ENCODE results near the gene TEX14. TPM values are rescaled to one million over a fixed set of nuclear protein-coding genes. Genes with fewer than 3 reads are reported as not detected.

The TEX14 gene
- polyA plus RNA-seq, 1 donor = 0.33 TPM

DNA sequence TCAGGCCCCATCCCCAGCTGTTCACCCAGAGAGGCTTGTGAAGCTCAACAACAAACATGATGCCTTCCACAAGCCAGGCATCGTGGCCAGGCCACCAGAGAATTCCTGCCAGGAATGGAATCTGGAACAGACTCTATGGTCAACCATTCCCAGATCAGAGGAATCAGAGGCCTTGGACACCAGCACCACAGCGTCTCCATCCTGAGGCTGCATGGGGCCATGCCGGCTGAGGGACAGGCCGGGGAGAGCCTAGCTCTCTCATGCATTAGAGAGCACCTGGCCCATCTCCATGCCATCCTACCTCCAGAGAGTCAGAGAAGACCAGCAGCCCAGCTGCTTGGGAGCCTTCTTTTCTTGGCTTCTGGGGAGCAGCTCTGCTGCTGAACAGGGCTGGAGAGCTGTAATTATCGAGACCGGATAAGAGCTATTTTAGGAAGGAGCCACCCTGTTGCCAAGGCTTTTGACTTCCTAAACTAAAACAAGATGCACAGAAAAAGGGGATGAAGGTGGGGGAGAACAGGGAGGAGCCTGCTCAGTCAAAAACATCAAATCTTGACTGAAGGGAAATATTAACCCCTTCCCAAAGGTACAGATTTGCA lies 152.9 kb downstream of the TEX14 start:
- no CpG with 5 or more reads among the region's 6 CpGs for WGBS (ENCODE audit: insufficient coverage, low lambda C conversion rate)
- Histone ChIP-seq H3K27me3 (ENCODE audit: control insufficient read depth, insufficient read depth, low read length) (peaks cover 24% of the 10 kb centered on the region), H3K27ac (ENCODE audit: low read length) (no peak overlapping the region), H3K9me3 (ENCODE audit: control insufficient read depth, low read depth, low read length) (no peaks in the 10 kb centered on the region), H3K36me3 (ENCODE audit: control insufficient read depth, insufficient read depth, low read length) (no peaks in the 10 kb centered on the region), H3K4me3 (ENCODE audit: low read length) (no peak overlapping the region), H3K4me1 (ENCODE audit: control insufficient read depth, insufficient read depth, low read length) (no peaks in the 10 kb centered on the region)
- DNase-seq = no peak

DNA sequence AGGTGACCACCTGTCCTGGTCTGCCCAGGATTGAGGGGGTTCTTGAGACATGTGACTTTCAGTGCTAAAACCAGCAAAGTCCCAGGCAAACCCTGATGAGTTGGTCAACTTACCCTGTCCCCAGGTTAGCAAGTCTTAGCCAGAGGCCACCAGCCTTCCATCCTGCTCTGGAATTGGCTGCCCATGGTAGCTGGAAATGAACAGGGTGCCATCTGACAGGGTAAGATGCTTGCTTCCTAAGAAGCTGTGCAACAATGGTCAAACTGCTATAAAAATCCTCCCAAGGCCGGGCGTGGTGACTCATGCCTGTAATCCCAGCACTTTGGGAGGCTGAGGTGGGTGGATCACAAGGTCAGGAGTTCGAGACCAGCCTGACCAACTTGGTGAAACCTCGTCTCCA lies 154.6 kb downstream of the TEX14 start:
- no CpG with 5 or more reads among the region's 4 CpGs for WGBS (ENCODE audit: insufficient coverage, low lambda C conversion rate)

DNA sequence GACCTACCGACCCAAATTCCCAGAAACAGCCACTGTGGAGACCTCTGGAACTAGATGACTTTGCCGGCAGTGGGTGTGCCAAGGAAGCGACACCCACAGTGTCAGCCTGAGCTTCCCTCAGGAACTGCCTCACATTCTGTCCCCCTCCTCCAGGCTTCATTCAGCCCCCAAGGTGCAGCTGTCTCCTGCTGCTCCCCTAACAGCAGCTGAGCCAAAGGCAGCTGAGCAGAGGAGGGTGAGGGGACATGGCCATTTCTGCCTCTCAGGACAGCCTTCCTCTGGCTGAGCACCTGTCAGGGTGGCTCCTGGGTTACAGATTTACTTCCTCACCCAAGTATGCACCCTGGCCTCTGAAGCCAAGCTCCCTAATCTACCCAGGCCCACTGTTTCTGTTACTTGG lies 155.3 kb downstream of the TEX14 start:
- Histone ChIP-seq H3K36me3 (ENCODE audit: control insufficient read depth, insufficient read depth, low read length) (no peaks in the 10 kb centered on the region), H3K4me1 (ENCODE audit: control insufficient read depth, insufficient read depth, low read length) (no peaks in the 10 kb centered on the region), H3K27ac (ENCODE audit: low read length) (no peak overlapping the region), H3K9me3 (ENCODE audit: control insufficient read depth, low read depth, low read length) (no peaks in the 10 kb centered on the region), H3K4me3 (ENCODE audit: low read length) (no peak overlapping the region), H3K27me3 (ENCODE audit: control insufficient read depth, insufficient read depth, low read length) (peaks cover 40% of the 10 kb centered on the region)
- no CpG with 5 or more reads among the region's 3 CpGs for whole genome bisulfite sequencing (ENCODE audit: insufficient coverage, low lambda C conversion rate)
- no peak for DNase-seq

More for the DNA sequence above, 154.6 kb downstream of the TEX14 start:
- Histone ChIP-seq H3K27me3 (ENCODE audit: control insufficient read depth, insufficient read depth, low read length) (peaks cover 37% of the 10 kb centered on the region), H3K4me1 (ENCODE audit: control insufficient read depth, insufficient read depth, low read length) (no peaks in the 10 kb centered on the region), H3K9me3 (ENCODE audit: control insufficient read depth, low read depth, low read length) (no peaks in the 10 kb centered on the region), H3K4me3 (ENCODE audit: low read length) (no peak overlapping the region), H3K36me3 (ENCODE audit: control insufficient read depth, insufficient read depth, low read length) (no peaks in the 10 kb centered on the region), H3K27ac (ENCODE audit: low read length) (no peak overlapping the region)
- no peak for DNase-seq

DNA sequence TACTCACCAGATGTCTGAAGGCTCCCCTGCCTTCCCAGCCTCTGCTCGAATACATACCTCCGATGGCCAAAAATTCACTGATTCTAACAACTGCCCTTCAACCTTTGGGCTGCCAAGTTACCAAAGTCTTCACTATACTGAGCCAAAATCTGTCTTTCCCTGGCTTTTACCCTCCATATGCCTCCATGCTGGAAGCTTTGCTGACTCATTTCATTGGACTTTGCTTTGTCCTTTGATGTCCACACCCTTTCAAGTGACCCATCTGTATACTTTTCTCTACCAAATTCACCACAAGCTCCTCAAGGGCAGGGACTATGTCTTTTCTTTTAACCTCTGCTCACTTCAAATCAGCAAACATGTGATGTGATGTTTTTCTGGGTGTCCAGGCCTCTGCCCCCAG lies 156.4 kb downstream of the TEX14 start:
- peaks cover 51% of the 10 kb centered on the region for H3K27me3 ChIP-seq (ENCODE audit: control insufficient read depth, insufficient read depth, low read length)
- H3K4me1 ChIP-seq (ENCODE audit: control insufficient read depth, insufficient read depth, low read length) = no peaks in the 10 kb centered on the region
- no peak overlapping the region for H3K27ac ChIP-seq (ENCODE audit: low read length)
- no peaks in the 10 kb centered on the region for H3K36me3 ChIP-seq (ENCODE audit: control insufficient read depth, insufficient read depth, low read length)
- H3K4me3 ChIP-seq (ENCODE audit: low read length) = no peak overlapping the region
- DNase-seq = no peak
- no peaks in the 10 kb centered on the region for H3K9me3 ChIP-seq (ENCODE audit: control insufficient read depth, low read depth, low read length)
- no CpG with 5 or more reads among the region's 2 CpGs for WGBS (ENCODE audit: insufficient coverage, low lambda C conversion rate)

DNA sequence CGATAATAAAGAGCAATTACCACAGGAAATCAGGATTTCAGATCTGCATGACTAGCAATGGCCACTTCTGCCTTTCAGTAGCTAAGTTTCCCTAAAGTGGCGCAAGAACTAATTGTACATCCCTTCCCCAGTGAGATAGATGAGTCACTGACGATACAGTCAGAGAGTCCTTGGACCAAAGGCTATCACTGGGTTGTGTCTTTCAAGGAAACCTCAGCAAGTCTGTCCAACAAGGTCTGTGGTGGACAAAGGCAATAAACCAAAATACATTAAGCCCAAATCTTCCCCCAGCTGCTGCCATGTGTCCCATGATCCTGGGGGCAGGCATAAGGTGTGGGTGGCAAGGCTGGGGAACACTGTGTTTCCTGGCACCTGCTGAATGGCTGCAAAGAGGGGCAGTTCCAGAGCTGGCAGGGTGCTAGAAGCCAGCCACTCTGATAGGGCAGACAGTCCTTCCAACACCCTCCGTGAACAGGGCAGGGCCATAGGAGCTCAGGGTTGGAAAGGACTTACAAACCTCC lies 156.9 kb downstream of the TEX14 start:
- H3K36me3 ChIP-seq (ENCODE audit: control insufficient read depth, insufficient read depth, low read length) = no peaks in the 10 kb centered on the region
- no peak for DNase-seq
- no CpG with 5 or more reads among the region's 4 CpGs for WGBS (ENCODE audit: insufficient coverage, low lambda C conversion rate)
- H3K4me1 ChIP-seq (ENCODE audit: control insufficient read depth, insufficient read depth, low read length) = no peaks in the 10 kb centered on the region
- H3K9me3 ChIP-seq (ENCODE audit: control insufficient read depth, low read depth, low read length) = no peaks in the 10 kb centered on the region
- H3K27me3 ChIP-seq (ENCODE audit: control insufficient read depth, insufficient read depth, low read length) = peaks cover 55% of the 10 kb centered on the region
- no peak overlapping the region for H3K4me3 ChIP-seq (ENCODE audit: low read length)
- no peak overlapping the region for H3K27ac ChIP-seq (ENCODE audit: low read length)

DNA sequence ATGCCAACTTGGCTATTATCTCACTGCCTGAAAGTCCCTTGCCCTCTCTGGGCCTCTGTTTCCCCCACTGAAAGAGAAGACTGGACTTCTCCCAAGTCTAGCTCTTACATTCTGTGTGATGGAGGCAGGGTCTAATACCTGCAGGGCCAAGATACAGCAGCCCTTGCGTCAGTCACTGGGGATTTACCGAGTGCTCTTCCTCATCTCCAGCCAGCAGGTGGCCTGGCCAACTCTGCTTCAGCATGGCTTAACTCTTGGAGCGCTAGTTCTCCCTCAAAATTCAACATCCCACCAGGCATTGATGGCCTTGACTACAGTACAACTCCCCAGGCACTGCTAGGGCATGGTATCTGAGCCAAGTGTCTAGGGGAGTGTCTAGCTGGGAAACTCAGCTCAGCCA lies 157.5 kb downstream of the TEX14 start:
- DNase-seq = no peak
- WGBS (ENCODE audit: insufficient coverage, low lambda C conversion rate) = no CpG with 5 or more reads among the region's 3 CpGs

DNA sequence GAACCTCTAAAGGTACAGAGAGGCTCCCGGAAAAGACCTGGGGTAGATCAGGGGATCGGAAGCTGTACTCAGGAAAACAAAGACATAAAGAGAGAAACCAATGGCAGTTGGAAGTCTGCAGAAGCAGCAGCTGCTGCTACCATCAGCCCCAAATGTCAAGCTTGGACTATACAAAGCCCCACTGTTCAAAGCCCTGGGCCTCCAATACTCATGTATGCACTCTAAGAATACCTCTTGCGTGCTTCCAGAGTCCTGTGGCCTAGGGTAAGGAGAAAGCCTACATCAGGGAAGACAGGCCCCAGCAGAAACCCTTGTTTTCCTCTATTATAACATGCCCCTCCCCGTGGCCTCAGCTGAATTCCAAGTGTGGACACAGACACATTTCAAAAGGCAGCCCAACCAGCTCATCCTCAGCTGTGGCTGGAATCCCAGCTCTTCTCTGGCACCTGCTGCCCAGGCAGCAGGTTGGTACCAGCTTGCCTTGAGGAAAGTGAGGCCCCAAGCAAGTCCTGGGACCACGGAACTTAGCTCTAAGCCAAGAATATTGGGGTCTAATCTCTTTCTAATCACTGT lies 158.1 kb downstream of the TEX14 start:
- H3K27me3 ChIP-seq (ENCODE audit: control insufficient read depth, insufficient read depth, low read length) = peaks cover 51% of the 10 kb centered on the region
- no peak for DNase-seq
- H3K9me3 ChIP-seq (ENCODE audit: control insufficient read depth, low read depth, low read length) = no peaks in the 10 kb centered on the region
- H3K36me3 ChIP-seq (ENCODE audit: control insufficient read depth, insufficient read depth, low read length) = no peaks in the 10 kb centered on the region
- H3K4me3 ChIP-seq (ENCODE audit: low read length) = no peak overlapping the region
- no peak overlapping the region for H3K27ac ChIP-seq (ENCODE audit: low read length)
- H3K4me1 ChIP-seq (ENCODE audit: control insufficient read depth, insufficient read depth, low read length) = no peaks in the 10 kb centered on the region
- no CpG with 5 or more reads among the region's 5 CpGs for WGBS (ENCODE audit: insufficient coverage, low lambda C conversion rate)

More for the DNA sequence above, 157.5 kb downstream of the TEX14 start:
- Histone ChIP-seq H3K4me1 (ENCODE audit: control insufficient read depth, insufficient read depth, low read length) (no peaks in the 10 kb centered on the region), H3K36me3 (ENCODE audit: control insufficient read depth, insufficient read depth, low read length) (no peaks in the 10 kb centered on the region), H3K27ac (ENCODE audit: low read length) (no peak overlapping the region), H3K27me3 (ENCODE audit: control insufficient read depth, insufficient read depth, low read length) (peaks cover 55% of the 10 kb centered on the region), H3K9me3 (ENCODE audit: control insufficient read depth, low read depth, low read length) (no peaks in the 10 kb centered on the region), H3K4me3 (ENCODE audit: low read length) (no peak overlapping the region)

DNA sequence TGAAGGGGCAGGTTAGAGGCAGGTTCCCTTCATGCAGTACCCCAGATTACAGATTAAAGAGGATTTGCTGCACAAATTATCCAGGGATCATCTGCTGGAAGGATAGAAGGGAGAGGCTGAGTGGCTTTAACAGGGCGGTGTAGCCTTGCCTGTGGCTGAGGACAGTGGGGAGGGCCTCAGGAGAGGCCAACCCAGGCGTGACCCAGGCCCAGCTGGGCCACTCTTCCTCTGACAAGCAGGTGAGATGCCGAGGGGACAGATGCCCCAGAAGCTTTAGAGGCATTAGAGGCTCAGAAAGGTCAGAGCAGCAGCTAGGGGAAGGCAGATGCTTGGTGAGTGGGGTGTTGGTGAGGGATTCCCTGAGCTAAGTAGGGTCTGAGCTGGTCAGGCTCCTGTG lies 159.3 kb downstream of the TEX14 start:
- Histone ChIP-seq H3K27me3 (ENCODE audit: control insufficient read depth, insufficient read depth, low read length) (peaks cover 47% of the 10 kb centered on the region), H3K27ac (ENCODE audit: low read length) (no peak overlapping the region), H3K4me3 (ENCODE audit: low read length) (peak overlapping the region; percentile 25), H3K9me3 (ENCODE audit: control insufficient read depth, low read depth, low read length) (no peaks in the 10 kb centered on the region), H3K4me1 (ENCODE audit: control insufficient read depth, insufficient read depth, low read length) (no peaks in the 10 kb centered on the region), H3K36me3 (ENCODE audit: control insufficient read depth, insufficient read depth, low read length) (no peaks in the 10 kb centered on the region)
- no peak for DNase-seq
- no CpG with 5 or more reads among the region's 3 CpGs for WGBS (ENCODE audit: insufficient coverage, low lambda C conversion rate)

DNA sequence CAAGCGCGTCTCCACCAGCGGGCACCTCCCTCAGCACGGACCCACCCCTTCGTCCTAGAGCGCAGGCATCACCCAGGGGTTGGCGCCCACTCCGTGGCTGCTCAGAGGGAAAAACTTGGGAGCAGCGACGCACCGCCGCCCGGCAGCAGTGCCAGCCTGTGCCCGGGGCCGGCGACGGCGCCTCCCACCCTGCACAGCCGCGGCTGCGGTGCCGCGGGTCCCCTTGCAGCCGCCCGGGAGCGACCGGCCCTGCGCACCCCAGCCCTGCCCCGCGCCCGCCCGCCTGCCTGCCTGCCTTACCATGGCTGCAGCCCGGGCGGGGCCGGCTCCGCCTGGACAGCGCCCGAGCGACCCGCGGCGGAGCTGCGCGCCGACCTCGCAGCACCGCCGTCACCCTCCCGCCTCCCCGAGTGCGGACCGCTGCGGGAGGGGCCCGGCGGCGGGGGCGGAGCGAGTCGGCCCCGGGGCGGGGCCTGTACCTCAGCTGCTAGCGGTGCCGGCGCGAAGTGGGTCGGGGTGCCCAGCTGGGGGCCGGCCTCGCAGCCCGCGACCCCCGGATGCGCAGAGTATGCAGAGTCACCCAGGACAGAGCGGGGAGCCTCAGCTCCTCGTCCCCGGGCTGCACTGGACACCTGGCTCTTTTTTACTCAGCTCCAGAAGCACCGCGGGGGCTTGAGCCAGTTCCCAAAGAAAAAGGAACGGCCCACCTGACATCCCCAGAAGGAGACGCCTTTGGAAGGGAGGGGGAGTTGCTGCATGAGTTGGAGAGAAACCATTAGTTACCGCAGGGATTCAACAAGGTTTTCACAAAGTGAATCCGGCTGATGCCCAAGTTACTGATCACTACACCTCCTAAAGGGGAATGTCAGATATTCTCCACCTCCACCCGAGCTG lies 159.9 kb downstream of the TEX14 start:
- Histone ChIP-seq H3K4me1 (ENCODE audit: control insufficient read depth, insufficient read depth, low read length) (no peaks in the 10 kb centered on the region), H3K9me3 (ENCODE audit: control insufficient read depth, low read depth, low read length) (no peaks in the 10 kb centered on the region), H3K4me3 (ENCODE audit: low read length) (peak overlapping the region; percentile 25), H3K27ac (ENCODE audit: low read length) (no peak overlapping the region), H3K27me3 (ENCODE audit: control insufficient read depth, insufficient read depth, low read length) (peaks cover 45% of the 10 kb centered on the region), H3K36me3 (ENCODE audit: control insufficient read depth, insufficient read depth, low read length) (no peaks in the 10 kb centered on the region)
- peak in 1 of 2 donors; percentile 55 for DNase-seq
- no CpG with 5 or more reads among the region's 82 CpGs for WGBS (ENCODE audit: insufficient coverage, low lambda C conversion rate)

DNA sequence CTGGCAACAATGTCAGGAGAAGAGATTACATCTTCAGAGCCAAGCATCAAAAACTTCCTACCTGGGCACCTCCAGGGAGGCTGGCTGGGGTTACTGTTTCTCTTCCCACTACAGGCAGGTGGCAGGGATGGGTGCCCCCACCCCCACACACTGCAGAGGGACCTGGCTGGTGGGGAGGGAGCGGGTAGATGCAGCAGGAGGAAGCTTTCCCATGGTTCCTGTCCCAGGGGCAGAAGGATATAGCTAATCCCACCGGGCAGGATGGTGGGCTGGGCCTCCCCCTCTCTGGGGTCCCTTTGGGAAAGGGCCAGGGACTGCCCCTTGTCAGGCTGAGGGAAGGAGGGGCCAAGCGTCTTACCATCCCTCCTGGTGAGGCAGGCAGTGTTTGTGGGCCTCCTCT lies 160.7 kb downstream of the TEX14 start:
- Histone ChIP-seq H3K4me3 (ENCODE audit: low read length) (peak overlapping the region; percentile 24), H3K27ac (ENCODE audit: low read length) (no peak overlapping the region), H3K9me3 (ENCODE audit: control insufficient read depth, low read depth, low read length) (no peaks in the 10 kb centered on the region), H3K4me1 (ENCODE audit: control insufficient read depth, insufficient read depth, low read length) (no peaks in the 10 kb centered on the region), H3K36me3 (ENCODE audit: control insufficient read depth, insufficient read depth, low read length) (no peaks in the 10 kb centered on the region), H3K27me3 (ENCODE audit: control insufficient read depth, insufficient read depth, low read length) (peaks cover 43% of the 10 kb centered on the region)
- no CpG with 5 or more reads among the region's 3 CpGs for WGBS (ENCODE audit: insufficient coverage, low lambda C conversion rate)
- DNase-seq = no peak

Measured in large intestine (tissue), 3 donors.